SK-N-MC (cell line): Measurements from ENCODE around the gene SQSTM1.

Experiments used
- EZH2 ChIP-seq: fragments of 200-600 bp; sonication (generic); IDR thresholded peaks from one replicate; pipeline ENCODE4 v1.6.1; 2017; ENCODE audit warnings: antibody characterized with exemption
- FOXP2 ChIP-seq: optimal IDR thresholded peaks from 2 replicates; pipeline ENCODE3; 2011; ENCODE audit warnings: mild to moderate bottlenecking, moderate library complexity; ENCODE audit not compliant: insufficient read depth; ENCODE audit errors: extremely low read length, control extremely low read depth
- POLR2AphosphoS5 ChIP-seq: IDR thresholded peaks from 2 replicates; pipeline ENCODE4 v1.6.1; 2012; ENCODE audit warnings: mild to moderate bottlenecking, low read depth, low read length, borderline replicate concordance

DNA sequence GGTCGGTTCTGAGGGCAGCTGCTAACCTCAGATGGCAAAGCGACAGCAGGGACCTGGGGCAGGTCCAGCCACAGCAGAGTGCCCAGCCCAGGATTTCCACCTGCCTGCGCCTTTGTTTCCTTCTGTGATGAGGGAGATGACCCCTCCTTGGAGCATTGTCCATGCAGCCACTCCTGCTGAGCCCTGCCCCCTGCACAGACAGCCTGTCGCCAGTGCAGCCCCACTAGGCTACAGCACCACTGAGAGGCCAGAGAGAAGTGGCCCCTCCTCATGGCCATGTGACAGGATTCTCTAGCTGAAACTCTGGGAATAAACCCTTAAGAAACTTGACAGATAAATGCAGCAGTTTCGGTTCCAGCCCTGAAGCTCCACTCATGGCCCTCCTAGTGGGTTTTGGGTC is 48.4 kb downstream of the SQSTM1 start:
- TF ChIP-seq POLR2AphosphoS5 (no peak), EZH2 (no peak), FOXP2 (no peak)
